T-helper 1 cell treated with Interleukin-12 subunit alpha and Interleukin-12 subunit beta and Interleukin-4 antibody, amounts not matched to agents 30 μg/mL and 1 μg/mL, for 36 hours (primary cell): Measurements from ENCODE around the gene ATP2A2.
"Not testable (repeated sequence)": the region's sequence is repeated elsewhere in the genome, so short reads cannot be mapped to it uniquely, and the experiment has no call there.

Source experiments
- H3K27ac Mint-ChIP-seq: one replicate; pipeline ENCODE4 v1.8.0; 2021; ENCODE audit warnings: mild to moderate bottlenecking, mixed read lengths
- H3K27me3 Mint-ChIP-seq: one replicate; pipeline ENCODE4 v1.8.0; 2021; ENCODE audit warnings: low read depth, mixed read lengths
- H3K36me3 Mint-ChIP-seq: one replicate; pipeline ENCODE4 v1.8.0; 2021; ENCODE audit warnings: low read depth, mixed read lengths
- H3K4me1 Mint-ChIP-seq: one replicate; pipeline ENCODE4 v1.8.0; 2021; ENCODE audit warnings: low read depth, mixed read lengths
- H3K4me3 Mint-ChIP-seq: one replicate; pipeline ENCODE4 v1.8.0; 2021; ENCODE audit warnings: mild to moderate bottlenecking, moderate library complexity, mixed read lengths
- H3K9me3 Mint-ChIP-seq: one replicate; pipeline ENCODE4 v1.8.0; 2021; ENCODE audit warnings: mixed read lengths

ATP2A2 gene

DNA sequence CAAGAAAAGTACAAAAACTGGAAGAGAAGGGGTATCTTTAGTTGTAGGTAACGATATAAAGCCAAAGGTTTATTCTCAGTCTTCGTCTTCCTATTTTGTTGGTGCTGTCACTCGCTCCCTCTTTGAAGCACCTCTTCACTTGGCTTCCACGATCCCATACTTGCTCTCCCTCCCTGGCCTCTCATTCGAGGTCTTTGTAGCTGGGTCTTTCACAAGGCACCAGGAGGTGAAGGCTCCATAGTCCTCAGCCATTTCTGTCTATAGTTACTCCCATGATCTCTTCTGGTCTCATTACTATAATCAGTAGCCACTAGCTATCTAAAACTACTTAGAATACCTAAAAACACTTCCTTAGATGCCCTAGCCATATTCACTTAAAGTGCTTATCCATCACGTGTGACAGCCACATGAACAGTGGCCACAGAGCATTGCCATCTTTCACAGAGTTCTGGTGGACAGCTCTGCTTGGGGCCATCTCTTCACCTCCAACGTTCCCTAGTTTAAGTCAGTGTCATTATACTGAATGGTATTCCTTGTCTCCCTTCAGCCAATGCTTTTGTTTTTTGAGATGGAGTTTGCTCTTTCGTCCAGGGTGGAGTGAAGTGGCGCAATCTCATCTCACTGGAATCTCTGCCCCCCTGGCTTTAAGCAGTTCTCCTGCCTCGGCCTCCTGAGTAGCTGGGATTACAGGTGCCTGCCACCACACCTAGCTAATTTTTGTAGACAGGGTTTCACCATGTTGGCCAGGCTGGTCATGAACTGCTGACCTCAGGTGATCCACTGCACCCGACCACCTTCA, 57.1 kb downstream of the ATP2A2 start:
- Mint-ChIP-seq H3K9me3 (no peaks in the 10 kb centered on the region), H3K4me1 (peaks cover 1% of the 10 kb centered on the region), H3K27ac (no peak overlapping the region), H3K36me3 (peaks cover 60% of the 10 kb centered on the region), H3K4me3 (no peak overlapping the region), H3K27me3 (no peaks in the 10 kb centered on the region)

GRCh38 chr12:110338754-110339153, 57.7 kb downstream of the ATP2A2 start:
- no peaks in the 10 kb centered on the region for H3K27me3 Mint-ChIP-seq
- peaks cover 61% of the 10 kb centered on the region for H3K36me3 Mint-ChIP-seq
- no peaks in the 10 kb centered on the region for H3K9me3 Mint-ChIP-seq
- H3K4me3 Mint-ChIP-seq: no peak overlapping the region
- H3K27ac Mint-ChIP-seq: peak overlapping the region; percentile 66
- peaks cover 1% of the 10 kb centered on the region for H3K4me1 Mint-ChIP-seq

- Mint-ChIP-seq H3K27ac (no peak overlapping the region), H3K36me3 (peaks cover 62% of the 10 kb centered on the region)
Measured at GRCh38 chr12:110339184-110339952, 58.3 kb downstream of the ATP2A2 start.

DNA sequence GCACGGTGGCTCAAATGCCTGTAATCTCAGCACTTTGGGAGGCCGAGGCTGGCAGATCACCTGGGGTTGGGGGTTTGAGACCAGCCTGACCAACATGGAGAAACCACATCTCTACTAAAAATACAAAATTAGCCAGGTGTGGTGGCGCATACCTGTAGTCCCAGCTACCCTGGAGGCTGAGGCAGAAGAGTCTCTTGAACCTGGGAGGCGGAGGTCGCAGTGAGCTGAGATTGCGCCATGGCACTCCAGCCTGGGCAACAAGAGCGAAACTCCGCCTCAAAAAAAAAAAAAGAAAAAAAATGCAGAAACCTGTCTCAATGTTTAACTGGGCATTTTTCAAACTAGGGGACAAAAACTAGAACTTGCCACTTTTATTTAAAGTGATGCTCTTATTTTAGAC, 59.2 kb downstream of the ATP2A2 start:
- H3K4me3 Mint-ChIP-seq, H3K27ac Mint-ChIP-seq, H3K27me3 Mint-ChIP-seq, H3K4me1 Mint-ChIP-seq, H3K9me3 Mint-ChIP-seq: not testable (repeated sequence)
- peaks cover 64% of the 10 kb centered on the region for H3K36me3 Mint-ChIP-seq

More at GRCh38 chr12:110339184-110339952, 58.3 kb downstream of the ATP2A2 start:
- H3K27me3 Mint-ChIP-seq: no peaks in the 10 kb centered on the region
- no peaks in the 10 kb centered on the region for H3K9me3 Mint-ChIP-seq
- no peaks in the 10 kb centered on the region for H3K4me1 Mint-ChIP-seq
- no peak overlapping the region for H3K4me3 Mint-ChIP-seq

GRCh38 chr12:110340706-110341105, 59.7 kb downstream of the ATP2A2 start:
- Mint-ChIP-seq H3K9me3 (no peaks in the 10 kb centered on the region), H3K27ac (no peak overlapping the region), H3K4me1 (no peaks in the 10 kb centered on the region), H3K27me3 (no peaks in the 10 kb centered on the region), H3K4me3 (no peak overlapping the region), H3K36me3 (peaks cover 62% of the 10 kb centered on the region)

DNA sequence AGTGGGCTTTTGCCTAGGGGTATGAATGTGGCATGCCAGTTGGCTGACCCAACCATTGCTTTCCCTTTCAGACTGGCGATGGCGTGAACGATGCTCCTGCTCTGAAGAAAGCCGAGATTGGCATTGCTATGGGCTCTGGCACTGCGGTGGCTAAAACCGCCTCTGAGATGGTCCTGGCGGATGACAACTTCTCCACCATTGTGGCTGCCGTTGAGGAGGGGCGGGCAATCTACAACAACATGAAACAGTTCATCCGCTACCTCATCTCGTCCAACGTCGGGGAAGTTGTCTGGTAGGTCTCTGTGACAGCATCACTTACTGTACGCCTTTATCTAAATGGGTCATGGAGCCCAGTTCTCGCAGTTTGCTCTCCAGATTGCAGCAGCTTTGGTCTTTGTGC, 61.1 kb downstream of the ATP2A2 start:
- H3K36me3 Mint-ChIP-seq: peaks cover 64% of the 10 kb centered on the region
- no peaks in the 10 kb centered on the region for H3K9me3 Mint-ChIP-seq
- H3K4me3 Mint-ChIP-seq: no peak overlapping the region
- no peak overlapping the region for H3K27ac Mint-ChIP-seq
- H3K4me1 Mint-ChIP-seq: peaks cover 2% of the 10 kb centered on the region
- no peaks in the 10 kb centered on the region for H3K27me3 Mint-ChIP-seq

- Mint-ChIP-seq H3K27ac (no peak overlapping the region), H3K36me3 (peaks cover 66% of the 10 kb centered on the region), H3K4me3 (no peak overlapping the region), H3K27me3 (no peaks in the 10 kb centered on the region), H3K4me1 (peaks cover 6% of the 10 kb centered on the region), H3K9me3 (no peaks in the 10 kb centered on the region)
Measured at GRCh38 chr12:110343114-110343513, 62.1 kb downstream of the ATP2A2 start.

DNA sequence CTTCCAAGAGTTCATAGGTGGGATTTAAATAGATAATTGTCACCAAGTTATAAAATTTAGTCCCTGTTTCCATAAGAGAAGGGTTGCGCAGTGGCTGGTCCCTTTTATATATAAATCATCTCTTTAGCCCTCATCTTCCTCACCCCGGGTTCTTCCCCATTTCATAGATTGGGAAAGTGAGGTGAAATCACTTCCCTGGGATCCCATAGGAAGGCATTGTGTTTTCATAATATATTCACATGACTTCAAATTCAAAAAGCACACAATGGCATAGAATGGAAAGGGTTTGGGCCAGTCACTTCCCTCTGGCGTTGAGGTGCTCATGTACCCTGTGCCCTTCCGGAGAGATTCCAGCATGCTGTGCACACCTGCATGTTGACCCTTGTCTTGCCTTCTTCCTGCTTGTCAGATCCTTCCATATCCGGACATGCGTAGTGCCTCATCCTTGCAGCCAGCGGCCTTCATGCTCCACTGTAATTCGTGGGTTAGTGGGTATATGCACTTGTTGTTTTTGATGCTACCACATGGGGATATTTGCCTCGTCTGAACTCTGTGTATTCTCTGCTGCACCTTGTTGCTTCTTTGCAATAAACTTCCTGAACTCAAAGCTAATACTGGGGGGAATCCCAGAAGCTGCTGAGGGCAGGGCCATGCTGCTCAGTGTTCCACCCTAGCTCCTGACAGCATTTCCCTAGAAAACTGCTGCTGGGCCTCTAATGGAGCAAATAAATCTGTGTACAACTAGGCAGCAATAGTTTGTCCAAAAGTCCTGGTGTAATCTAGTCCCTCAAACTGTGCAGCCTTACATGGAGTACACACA, 62.9 kb downstream of the ATP2A2 start:
- Mint-ChIP-seq H3K4me1 (peaks cover 13% of the 10 kb centered on the region), H3K27ac (no peak overlapping the region), H3K27me3 (no peaks in the 10 kb centered on the region), H3K9me3 (no peaks in the 10 kb centered on the region), H3K4me3 (no peak overlapping the region), H3K36me3 (peaks cover 63% of the 10 kb centered on the region)

DNA sequence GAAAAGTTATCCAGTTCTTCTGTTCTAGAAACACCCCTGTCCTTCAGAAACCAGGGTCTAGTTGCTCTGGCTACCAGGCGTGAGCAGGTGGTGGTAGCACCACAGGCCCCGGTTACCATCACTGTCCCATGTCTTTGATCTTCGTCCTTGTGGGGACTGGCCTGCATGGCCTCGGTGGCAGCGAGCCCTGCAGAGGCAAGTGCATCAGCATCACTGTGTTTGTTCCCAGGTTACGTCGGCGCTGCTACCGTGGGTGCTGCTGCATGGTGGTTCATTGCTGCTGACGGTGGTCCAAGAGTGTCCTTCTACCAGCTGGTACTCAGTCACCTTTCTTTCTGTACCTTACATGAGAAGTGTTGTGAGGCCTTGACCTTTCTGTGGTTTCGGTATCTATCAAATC, 63.6 kb downstream of the ATP2A2 start:
- Mint-ChIP-seq H3K9me3 (no peaks in the 10 kb centered on the region), H3K27ac (no peak overlapping the region), H3K36me3 (peaks cover 60% of the 10 kb centered on the region), H3K27me3 (no peaks in the 10 kb centered on the region), H3K4me1 (peaks cover 20% of the 10 kb centered on the region), H3K4me3 (no peak overlapping the region)

DNA sequence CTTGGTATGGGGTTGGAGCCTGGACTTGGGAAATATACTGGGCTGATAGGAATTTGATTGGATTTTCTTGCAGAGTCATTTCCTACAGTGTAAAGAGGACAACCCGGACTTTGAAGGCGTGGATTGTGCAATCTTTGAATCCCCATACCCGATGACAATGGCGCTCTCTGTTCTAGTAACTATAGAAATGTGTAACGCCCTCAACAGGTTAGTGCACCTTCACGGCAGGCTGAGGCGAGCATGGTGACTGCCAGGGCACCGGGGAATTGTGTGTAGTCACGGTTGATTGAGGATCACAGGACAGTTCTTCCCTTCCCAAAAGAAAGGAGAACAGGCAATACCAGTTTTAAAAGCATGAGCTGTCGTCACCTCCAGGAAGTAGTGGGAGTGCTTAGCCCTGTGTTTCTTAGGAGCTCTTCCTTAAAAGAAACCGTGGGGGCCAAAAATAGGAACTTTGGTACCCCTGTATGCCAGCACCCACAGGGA, 64.2 kb downstream of the ATP2A2 start:
- no peaks in the 10 kb centered on the region for H3K27me3 Mint-ChIP-seq
- H3K36me3 Mint-ChIP-seq: peaks cover 56% of the 10 kb centered on the region
- no peak overlapping the region for H3K27ac Mint-ChIP-seq

GRCh38 chr12:110345963-110346362, 64.9 kb downstream of the ATP2A2 start:
- Mint-ChIP-seq H3K36me3 (peaks cover 58% of the 10 kb centered on the region), H3K4me1 (peaks cover 29% of the 10 kb centered on the region), H3K27ac (no peak overlapping the region), H3K9me3 (no peaks in the 10 kb centered on the region), H3K27me3 (no peaks in the 10 kb centered on the region), H3K4me3 (no peak overlapping the region)

More for the DNA sequence above, 64.2 kb downstream of the ATP2A2 start:
- Mint-ChIP-seq H3K4me1 (peaks cover 26% of the 10 kb centered on the region), H3K9me3 (no peaks in the 10 kb centered on the region), H3K4me3 (no peak overlapping the region)

- Mint-ChIP-seq H3K27ac (no peak overlapping the region), H3K27me3 (no peaks in the 10 kb centered on the region), H3K4me1 (peaks cover 29% of the 10 kb centered on the region), H3K4me3 (no peak overlapping the region), H3K9me3 (no peaks in the 10 kb centered on the region), H3K36me3 (peaks cover 49% of the 10 kb centered on the region)
Measured at GRCh38 chr12:110347767-110348166, 66.7 kb downstream of the ATP2A2 start.

DNA sequence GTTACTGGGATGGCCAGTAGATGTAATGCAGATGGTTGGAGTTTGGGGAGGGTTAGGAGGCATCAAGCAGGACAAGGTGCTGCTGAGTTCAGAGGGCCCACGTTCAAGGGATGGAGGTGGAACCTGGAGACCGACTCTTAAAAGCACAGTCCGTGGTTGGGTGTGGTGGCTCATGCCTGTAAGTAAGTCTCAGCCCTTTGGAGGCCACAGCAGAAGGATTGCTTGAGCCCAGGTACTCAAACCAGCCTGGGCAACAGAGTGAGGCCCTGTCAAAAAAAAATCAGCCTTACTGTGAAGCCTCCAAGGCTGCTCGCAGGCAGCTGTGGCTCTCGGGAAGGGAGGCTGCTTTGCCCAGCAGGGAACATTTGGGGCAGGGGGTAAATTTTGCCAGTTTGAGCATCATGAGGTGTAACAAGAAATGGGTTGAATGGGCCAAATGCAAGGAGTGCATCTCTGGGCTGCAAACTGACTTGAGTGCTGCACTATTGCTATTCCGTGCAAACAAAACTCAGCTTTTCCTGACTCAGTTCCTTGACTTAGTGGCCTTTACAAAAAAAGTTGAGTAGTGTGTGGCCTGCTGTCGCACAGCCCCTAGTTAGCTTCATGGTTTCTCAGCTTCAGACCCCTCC, 67.5 kb downstream of the ATP2A2 start:
- no peaks in the 10 kb centered on the region for H3K27me3 Mint-ChIP-seq
- peaks cover 44% of the 10 kb centered on the region for H3K36me3 Mint-ChIP-seq
- peak overlapping the region; percentile 36 for H3K27ac Mint-ChIP-seq
- H3K9me3 Mint-ChIP-seq: no peaks in the 10 kb centered on the region
- H3K4me3 Mint-ChIP-seq: no peak overlapping the region
- peaks cover 29% of the 10 kb centered on the region for H3K4me1 Mint-ChIP-seq

GRCh38 chr12:110349096-110349495, 68.0 kb downstream of the ATP2A2 start:
- peaks cover 32% of the 10 kb centered on the region for H3K4me1 Mint-ChIP-seq
- H3K36me3 Mint-ChIP-seq: peaks cover 41% of the 10 kb centered on the region
- H3K4me3 Mint-ChIP-seq: peak overlapping the region; percentile 49
- H3K27me3 Mint-ChIP-seq: no peaks in the 10 kb centered on the region
- H3K27ac Mint-ChIP-seq: peak overlapping the region; percentile 76
- no peaks in the 10 kb centered on the region for H3K9me3 Mint-ChIP-seq
